Measurements from ENCODE around the gene SCAMP2. TPM values are rescaled to one million over a fixed set of nuclear protein-coding genes. Genes with fewer than 3 reads are reported as not detected.

SCAMP2 gene
- total RNA-seq, 1 experiment from 2014 or later = 55.8 TPM

- H3K4me3 ChIP-seq (replicated peaks in 1 of 2; ENCODE audit: low read depth in 1 of 2, low read length in 2 of 2) = no peak overlapping the region
- no TSS peak for BruUV-seq (replicated peaks)
- no peak overlapping the region for H3K27ac ChIP-seq (ENCODE audit: low read depth, low read length)
- ATAC-seq = no peak
- peaks cover 11 to 20% of the 10 kb centered on the region in 2 experiments; a peak in 3 of 4 replicates for H3K36me3 ChIP-seq (ENCODE audit: control insufficient read depth in 1 of 2, insufficient read depth in 2 of 2, low read length in 2 of 2)
- H4K20me1 ChIP-seq (ENCODE audit: insufficient read depth) = no peaks in the 10 kb centered on the region
- POLR2A ChIA-PET = no interaction called here
- H3K79me2 ChIP-seq (ENCODE audit: insufficient read depth, low read length) = peaks cover 14% of the 10 kb centered on the region
- H3K4me2 ChIP-seq (ENCODE audit: low read length) = no peak overlapping the region
- TF ChIP-seq EZH2phosphoT487 (IDR thresholded peaks at IDR 0.05; ENCODE audit: borderline replicate concordance) (no peak), EZH2 (IDR thresholded peaks at IDR 0.05) (no peak), SIN3A (IDR thresholded peaks at IDR 0.05; ENCODE audit: low read depth) (no peak), EGR1 (IDR thresholded peaks at IDR 0.05; ENCODE audit: low read depth) (no peak), JUND (IDR thresholded peaks at IDR 0.05) (no peak), REST (IDR thresholded peaks at IDR 0.05; ENCODE audit: low read depth) (no peak), YY1 (IDR thresholded peaks at IDR 0.05; ENCODE audit: extremely low read depth, insufficient replicate concordance, low read depth, low read length) (no peak), SP1 (IDR thresholded peaks at IDR 0.05; ENCODE audit: low read depth) (no peak), CEBPB (IDR thresholded peaks at IDR 0.05; ENCODE audit: low read depth) (no peak), POLR2A (IDR thresholded peaks at IDR 0.05; ENCODE audit: borderline replicate concordance, extremely low read depth, insufficient read depth, insufficient read length) (no peak), TCF7L2 (IDR thresholded peaks at IDR 0.05; ENCODE audit: borderline replicate concordance, extremely low read depth, insufficient read depth, insufficient read length) (no peak), FOSL1 (IDR thresholded peaks at IDR 0.05; ENCODE audit: low read depth) (no peak), CBX3 (IDR thresholded peaks at IDR 0.05; ENCODE audit: low read depth) (no peak), ELF1 (IDR thresholded peaks at IDR 0.05; ENCODE audit: borderline replicate concordance, low read depth) (no peak), POLR2AphosphoS5 (IDR thresholded peaks at IDR 0.05; ENCODE audit: low read depth, low read length) (no peak), ZFX (IDR thresholded peaks at IDR 0.05) (no peak)
- TF ChIP-seq, protein P1, sequence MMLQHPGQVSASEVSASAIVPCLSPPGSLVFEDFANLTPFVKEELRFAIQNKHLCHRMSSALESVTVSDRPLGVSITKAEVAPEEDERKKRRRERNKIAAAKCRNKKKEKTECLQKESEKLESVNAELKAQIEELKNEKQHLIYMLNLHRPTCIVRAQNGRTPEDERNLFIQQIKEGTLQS (IDR thresholded peaks at IDR 0.05) = no peak
- TF ChIP-seq, protein P2, sequence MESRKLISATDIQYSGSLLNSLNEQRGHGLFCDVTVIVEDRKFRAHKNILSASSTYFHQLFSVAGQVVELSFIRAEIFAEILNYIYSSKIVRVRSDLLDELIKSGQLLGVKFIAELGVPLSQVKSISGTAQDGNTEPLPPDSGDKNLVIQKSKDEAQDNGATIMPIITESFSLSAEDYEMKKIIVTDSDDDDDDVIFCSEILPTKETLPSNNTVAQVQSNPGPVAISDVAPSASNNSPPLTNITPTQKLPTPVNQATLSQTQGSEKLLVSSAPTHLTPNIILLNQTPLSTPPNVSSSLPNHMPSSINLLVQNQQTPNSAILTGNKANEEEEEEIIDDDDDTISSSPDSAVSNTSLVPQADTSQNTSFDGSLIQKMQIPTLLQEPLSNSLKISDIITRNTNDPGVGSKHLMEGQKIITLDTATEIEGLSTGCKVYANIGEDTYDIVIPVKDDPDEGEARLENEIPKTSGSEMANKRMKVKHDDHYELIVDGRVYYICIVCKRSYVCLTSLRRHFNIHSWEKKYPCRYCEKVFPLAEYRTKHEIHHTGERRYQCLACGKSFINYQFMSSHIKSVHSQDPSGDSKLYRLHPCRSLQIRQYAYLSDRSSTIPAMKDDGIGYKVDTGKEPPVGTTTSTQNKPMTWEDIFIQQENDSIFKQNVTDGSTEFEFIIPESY (IDR thresholded peaks at IDR 0.05; ENCODE audit: extremely low read depth, insufficient replicate concordance, low read length) = no peak
- TF ChIP-seq, protein P3, sequence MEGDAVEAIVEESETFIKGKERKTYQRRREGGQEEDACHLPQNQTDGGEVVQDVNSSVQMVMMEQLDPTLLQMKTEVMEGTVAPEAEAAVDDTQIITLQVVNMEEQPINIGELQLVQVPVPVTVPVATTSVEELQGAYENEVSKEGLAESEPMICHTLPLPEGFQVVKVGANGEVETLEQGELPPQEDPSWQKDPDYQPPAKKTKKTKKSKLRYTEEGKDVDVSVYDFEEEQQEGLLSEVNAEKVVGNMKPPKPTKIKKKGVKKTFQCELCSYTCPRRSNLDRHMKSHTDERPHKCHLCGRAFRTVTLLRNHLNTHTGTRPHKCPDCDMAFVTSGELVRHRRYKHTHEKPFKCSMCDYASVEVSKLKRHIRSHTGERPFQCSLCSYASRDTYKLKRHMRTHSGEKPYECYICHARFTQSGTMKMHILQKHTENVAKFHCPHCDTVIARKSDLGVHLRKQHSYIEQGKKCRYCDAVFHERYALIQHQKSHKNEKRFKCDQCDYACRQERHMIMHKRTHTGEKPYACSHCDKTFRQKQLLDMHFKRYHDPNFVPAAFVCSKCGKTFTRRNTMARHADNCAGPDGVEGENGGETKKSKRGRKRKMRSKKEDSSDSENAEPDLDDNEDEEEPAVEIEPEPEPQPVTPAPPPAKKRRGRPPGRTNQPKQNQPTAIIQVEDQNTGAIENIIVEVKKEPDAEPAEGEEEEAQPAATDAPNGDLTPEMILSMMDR (IDR thresholded peaks at IDR 0.05 in 2 of 3, conservative IDR thresholded peaks at IDR 0.05 in 1 of 3; ENCODE audit: borderline replicate concordance in 1 of 3, insufficient read depth in 1 of 3, low read depth in 2 of 3, low read length in 2 of 3) = no peak
- no peak overlapping the region for H2AFZ ChIP-seq (ENCODE audit: low read depth, low read length, poor library complexity, severe bottlenecking)
- no peaks in the 10 kb centered on the region for H3K9me2 ChIP-seq (ENCODE audit: insufficient read depth)
- H3K27me3 ChIP-seq (ENCODE audit: insufficient read depth, low read length) = no peaks in the 10 kb centered on the region
- CTCF ChIA-PET = no interaction called here
- peaks cover 0 to 27% of the 10 kb centered on the region in 2 experiments; a peak in 2 of 4 replicates for H3K4me1 ChIP-seq (ENCODE audit: control insufficient read depth in 1 of 2, insufficient read depth in 2 of 2, low read length in 2 of 2)
- DNase-seq (ENCODE audit: low read depth, low spot score) = no peak
- intact Hi-C loops (cut with micrococcal nuclease) = no loop called here
- no peaks in the 10 kb centered on the region for H3K9me3 ChIP-seq (ENCODE audit: control insufficient read depth in 1 of 2, insufficient read depth in 1 of 2, low read depth in 1 of 2, low read length in 2 of 2)
- RAD21 ChIA-PET (ENCODE audit: low non-redundant PET in 1 of 2, low total read pairs in 2 of 2, uncharacterized antibody in 2 of 2, unreplicated experiment in 2 of 2) = no interaction called here
- no peak overlapping the region for H3K9ac ChIP-seq (ENCODE audit: low read length)
Measured at GRCh38 chr15:74854453-74855022, 18.6 kb downstream of the SCAMP2 start.

Data from HCT116 (cell line).